ENCODE measurements around the gene LDAF1. TPM values are rescaled to one million over a fixed set of nuclear protein-coding genes. Genes with fewer than 3 reads are reported as not detected.
"Not testable (repeated sequence)": the region's sequence is repeated elsewhere in the genome, so short reads cannot be mapped to it uniquely, and the experiment has no call there.

Gene LDAF1
- total RNA-seq, 1 donor: 47.9 TPM

- TF ChIP-seq CTCF (IDR thresholded peaks at IDR 0.05; ENCODE audit: insufficient read depth, low read depth, low read length): no peak
- H3K4me3 ChIP-seq (ENCODE audit: low read depth, low read length): no peak overlapping the region
- no peak for DNase-seq (ENCODE audit: low read depth)
Measured at GRCh38 chr16:21128991-21129390, 29.5 kb upstream of the LDAF1 start.

GRCh38 chr16:21130811-21131210 lies 27.7 kb upstream of the LDAF1 start:
- H3K4me3 ChIP-seq (ENCODE audit: low read depth, low read length): no peak overlapping the region
- no peak for DNase-seq (ENCODE audit: low read depth)
- no peak for TF ChIP-seq CTCF (IDR thresholded peaks at IDR 0.05; ENCODE audit: insufficient read depth, low read depth, low read length)

- no peak for TF ChIP-seq CTCF (IDR thresholded peaks at IDR 0.05; ENCODE audit: insufficient read depth, low read depth, low read length)
- no peak for DNase-seq (ENCODE audit: low read depth)
- H3K4me3 ChIP-seq (ENCODE audit: low read depth, low read length): no peak overlapping the region
Measured at GRCh38 chr16:21134053-21134452, 24.4 kb upstream of the LDAF1 start.

GRCh38 chr16:21145738-21146137 lies 12.7 kb upstream of the LDAF1 start:
- no peak for TF ChIP-seq CTCF (IDR thresholded peaks at IDR 0.05; ENCODE audit: insufficient read depth, low read depth, low read length)
- H3K4me3 ChIP-seq (ENCODE audit: low read depth, low read length): no peak overlapping the region
- DNase-seq (ENCODE audit: low read depth): no peak

GRCh38 chr16:21150375-21151001 lies 8.0 kb upstream of the LDAF1 start, which contains the start of gene DNAH3:
DNAH3 (minus strand) TSS chr16:21150846; CDS start chr16:21150319, 527 bp downstream.
- no peak for DNase-seq (ENCODE audit: low read depth)
- TF ChIP-seq CTCF (IDR thresholded peaks at IDR 0.05; ENCODE audit: insufficient read depth, low read depth, low read length): no peak
- H3K4me3 ChIP-seq (ENCODE audit: low read depth, low read length): no peak within 1 kb of the TSS

GRCh38 chr16:21152160-21153030 lies 6.1 kb upstream of the LDAF1 start:
- DNase-seq (ENCODE audit: low read depth); H3K4me3 ChIP-seq (ENCODE audit: low read depth, low read length): not testable (repeated sequence)

- DNase-seq (ENCODE audit: low read depth): not testable (repeated sequence)
Measured at GRCh38 chr16:21153124-21153729, 5.2 kb upstream of the LDAF1 start.

GRCh38 chr16:21156011-21156410 lies 2.5 kb upstream of the LDAF1 start:
- DNase-seq (ENCODE audit: low read depth); H3K4me3 ChIP-seq (ENCODE audit: low read depth, low read length): not testable (repeated sequence)

More at GRCh38 chr16:21153124-21153729, 5.2 kb upstream of the LDAF1 start:
- H3K4me3 ChIP-seq (ENCODE audit: low read depth, low read length): not testable (repeated sequence)

Data from fibroblast of villous mesenchyme (primary cell).